OCI-LY1 (cell line): ENCODE measurements around the gene ATP2B2.

Experiments
- H2AFZ ChIP-seq: fragments of 200-600 bp; sonication (generic), shearing (Covaris generic); 2 replicates; pipeline ENCODE4 v1.6.0; 2014; ENCODE audit warnings: antibody characterized with exemption, mild to moderate bottlenecking, low read length
- H3F3A ChIP-seq: fragments of 200-600 bp; sonication (generic), shearing (Covaris generic); 2 replicates; pipeline ENCODE4 v1.6.0; 2014; ENCODE audit warnings: mild to moderate bottlenecking, antibody characterized with exemption, low read length, moderate library complexity; ENCODE audit not compliant: insufficient read depth
- H3K27ac ChIP-seq: fragments of 200-600 bp; sonication (generic); 2 replicates; pipeline ENCODE4 v1.5.1; 2014; ENCODE audit warnings: low read length, mixed run types, mild to moderate bottlenecking, low read depth; ENCODE audit not compliant: poor library complexity, severe bottlenecking
- H3K27me3 ChIP-seq: fragments of 200-600 bp; sonication (generic); 2 replicates; pipeline ENCODE4 v1.6.0; 2014; ENCODE audit warnings: antibody characterized with exemption, mild to moderate bottlenecking, low read length, moderate library complexity; ENCODE audit not compliant: insufficient read depth
- H3K36me3 ChIP-seq: fragments of 200-600 bp; sonication (generic); 2 replicates; pipeline ENCODE4 v1.6.1; 2014; ENCODE audit warnings: mild to moderate bottlenecking, antibody characterized with exemption, low read length, moderate library complexity, mixed read lengths; ENCODE audit not compliant: insufficient read depth
- H3K4me1 ChIP-seq: fragments of 200-600 bp; sonication (generic); 2 replicates; pipeline ENCODE4 v1.5.1; 2014; ENCODE audit warnings: mild to moderate bottlenecking, low read length, moderate library complexity; ENCODE audit not compliant: insufficient read depth, severe bottlenecking
- H3K4me2 ChIP-seq: fragments of 200-600 bp; sonication (generic), shearing (Covaris generic); 2 replicates; pipeline ENCODE4 v1.6.1; 2014; ENCODE audit warnings: low read length
- H3K4me3 ChIP-seq: fragments of 200-600 bp; sonication (generic); 2 replicates; pipeline ENCODE4 v1.5.1; 2014; ENCODE audit warnings: low read length, low read depth, mild to moderate bottlenecking, mixed read lengths; ENCODE audit not compliant: poor library complexity, severe bottlenecking
- H3K79me2 ChIP-seq: fragments of 200-600 bp; shearing (Covaris generic); 2 replicates; pipeline ENCODE4 v1.6.1; 2016; ENCODE audit warnings: mixed run types, low read length, mixed read lengths; ENCODE audit not compliant: insufficient read depth
- H3K9ac ChIP-seq: fragments of 200-600 bp; sonication (generic), shearing (Covaris generic); 2 replicates; pipeline ENCODE4 v1.6.1; 2014; ENCODE audit warnings: mild to moderate bottlenecking, low read length, mixed read lengths
- H3K9me2 ChIP-seq: fragments of 200-600 bp; sonication (generic), shearing (Covaris generic); 2 replicates; pipeline ENCODE4 v1.6.1; 2014; ENCODE audit warnings: low read depth, mild to moderate bottlenecking, low read length, mixed read lengths
- H3K9me3 ChIP-seq: fragments of 200-600 bp; shearing (Covaris generic); 2 replicates; pipeline ENCODE4 v1.6.1; 2014; ENCODE audit warnings: low read length, mixed read lengths
- H4K20me1 ChIP-seq: fragments of 200-600 bp; sonication (generic), shearing (Covaris generic); 2 replicates; pipeline ENCODE4 v1.6.0; 2016; ENCODE audit warnings: mild to moderate bottlenecking, low read length; ENCODE audit not compliant: insufficient read depth
- EZH2 ChIP-seq: fragments of 200-600 bp; sonication (generic), shearing (Covaris generic); IDR thresholded peaks from 2 replicates; pipeline ENCODE4 v1.8.0; 2017; ENCODE audit warnings: borderline replicate concordance, mixed run types, mild to moderate bottlenecking, antibody characterized with exemption, low read length, moderate library complexity, mixed read lengths
- TF ChIP-seq, protein P1 (sequence below): fragments of 200-600 bp; sonication (generic), shearing (Covaris generic); IDR thresholded peaks from 2 replicates; pipeline ENCODE4 v1.5.1; 2017; ENCODE audit warnings: mild to moderate bottlenecking, antibody characterized with exemption, low read length, moderate library complexity, mixed read lengths

The ATP2B2 gene

DNA sequence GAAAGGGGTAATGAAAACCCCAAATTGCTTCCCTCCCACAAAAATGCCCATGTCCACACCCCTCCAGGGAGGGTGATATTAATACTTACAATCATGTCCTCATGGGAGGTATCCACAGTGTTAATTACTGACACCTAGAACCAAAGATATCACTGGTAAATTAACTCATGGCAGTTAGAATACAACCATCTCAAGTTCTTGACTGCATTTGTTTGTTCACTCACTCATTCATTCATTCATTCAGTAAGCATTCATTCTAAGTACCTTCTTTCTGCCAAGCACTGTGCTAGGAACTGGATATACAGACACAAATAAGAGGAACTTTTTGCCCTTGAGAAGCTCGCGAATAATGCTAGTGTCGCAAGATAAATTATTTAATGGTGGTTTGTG, 187.4 kb downstream of the ATP2B2 start:
- Histone ChIP-seq H3K4me2 (no peak overlapping the region), H3K27ac (no peak overlapping the region), H3K9me2 (no peaks in the 10 kb centered on the region), H3F3A (no peaks in the 10 kb centered on the region), H3K4me1 (peaks cover 15% of the 10 kb centered on the region), H4K20me1 (no peaks in the 10 kb centered on the region), H2AFZ (no peak overlapping the region), H3K27me3 (no peaks in the 10 kb centered on the region), H3K4me3 (no peak overlapping the region), H3K79me2 (peaks cover 17% of the 10 kb centered on the region), H3K9ac (no peak overlapping the region), H3K9me3 (no peaks in the 10 kb centered on the region), H3K36me3 (peaks cover 57% of the 10 kb centered on the region)
- TF ChIP-seq EZH2 = no peak
- TF ChIP-seq, protein P1, sequence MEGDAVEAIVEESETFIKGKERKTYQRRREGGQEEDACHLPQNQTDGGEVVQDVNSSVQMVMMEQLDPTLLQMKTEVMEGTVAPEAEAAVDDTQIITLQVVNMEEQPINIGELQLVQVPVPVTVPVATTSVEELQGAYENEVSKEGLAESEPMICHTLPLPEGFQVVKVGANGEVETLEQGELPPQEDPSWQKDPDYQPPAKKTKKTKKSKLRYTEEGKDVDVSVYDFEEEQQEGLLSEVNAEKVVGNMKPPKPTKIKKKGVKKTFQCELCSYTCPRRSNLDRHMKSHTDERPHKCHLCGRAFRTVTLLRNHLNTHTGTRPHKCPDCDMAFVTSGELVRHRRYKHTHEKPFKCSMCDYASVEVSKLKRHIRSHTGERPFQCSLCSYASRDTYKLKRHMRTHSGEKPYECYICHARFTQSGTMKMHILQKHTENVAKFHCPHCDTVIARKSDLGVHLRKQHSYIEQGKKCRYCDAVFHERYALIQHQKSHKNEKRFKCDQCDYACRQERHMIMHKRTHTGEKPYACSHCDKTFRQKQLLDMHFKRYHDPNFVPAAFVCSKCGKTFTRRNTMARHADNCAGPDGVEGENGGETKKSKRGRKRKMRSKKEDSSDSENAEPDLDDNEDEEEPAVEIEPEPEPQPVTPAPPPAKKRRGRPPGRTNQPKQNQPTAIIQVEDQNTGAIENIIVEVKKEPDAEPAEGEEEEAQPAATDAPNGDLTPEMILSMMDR = no peak

GRCh38 chr3:10317311-10317960, 187.9 kb downstream of the ATP2B2 start:
- Histone ChIP-seq H3K9me3 (no peaks in the 10 kb centered on the region), H3F3A (no peaks in the 10 kb centered on the region), H3K79me2 (peaks cover 17% of the 10 kb centered on the region), H3K9me2 (no peaks in the 10 kb centered on the region), H2AFZ (no peak overlapping the region), H3K4me3 (no peak overlapping the region), H3K4me1 (peaks cover 15% of the 10 kb centered on the region), H3K27me3 (no peaks in the 10 kb centered on the region), H3K27ac (no peak overlapping the region), H4K20me1 (no peaks in the 10 kb centered on the region), H3K4me2 (no peak overlapping the region), H3K9ac (no peak overlapping the region), H3K36me3 (peaks cover 62% of the 10 kb centered on the region)
- TF ChIP-seq, protein P1 = no peak
- TF ChIP-seq EZH2 = no peak

DNA sequence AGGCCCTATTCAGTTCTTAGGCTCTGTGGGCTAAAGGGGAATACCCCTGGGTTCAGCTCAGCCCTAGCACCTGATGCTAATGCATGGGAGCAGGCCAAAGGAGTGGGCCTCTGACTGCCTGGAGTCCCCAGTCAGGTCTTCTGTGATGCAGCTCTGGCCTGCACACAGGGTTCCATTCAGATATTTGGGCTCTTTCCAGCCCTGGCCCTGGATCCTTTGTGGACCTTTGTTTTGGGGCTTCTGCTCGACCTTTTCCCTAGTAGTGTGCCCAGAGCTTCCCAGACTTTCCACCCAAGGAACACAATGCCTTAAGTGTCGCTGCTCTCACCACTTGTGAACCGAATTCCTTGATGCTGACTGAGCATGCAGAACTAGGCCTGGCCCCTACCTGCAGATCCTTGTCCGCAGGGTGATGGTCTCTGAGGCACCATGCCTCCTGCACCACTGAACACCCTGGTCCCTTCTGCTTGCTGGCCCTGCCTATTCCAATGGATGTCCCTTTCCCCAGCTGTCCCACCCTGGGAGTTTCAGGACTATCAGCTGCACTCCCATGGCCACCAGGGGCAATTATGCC, 189.5 kb downstream of the ATP2B2 start:
- no peak overlapping the region for H3K4me2 ChIP-seq
- H3K27me3 ChIP-seq = no peaks in the 10 kb centered on the region
- no peaks in the 10 kb centered on the region for H3K9me2 ChIP-seq
- no peaks in the 10 kb centered on the region for H3F3A ChIP-seq
- peaks cover 15% of the 10 kb centered on the region for H3K4me1 ChIP-seq
- no peaks in the 10 kb centered on the region for H3K9me3 ChIP-seq
- no peaks in the 10 kb centered on the region for H4K20me1 ChIP-seq
- H3K79me2 ChIP-seq = peaks cover 17% of the 10 kb centered on the region
- H3K9ac ChIP-seq = no peak overlapping the region
- peaks cover 78% of the 10 kb centered on the region for H3K36me3 ChIP-seq
- H2AFZ ChIP-seq = no peak overlapping the region
- TF ChIP-seq, protein P1 = no peak
- no peak for TF ChIP-seq EZH2
- no peak overlapping the region for H3K4me3 ChIP-seq
- H3K27ac ChIP-seq = no peak overlapping the region
